22Rv1 (cell line): ENCODE measurements around the gene ADCY10.
"Not testable (repeated sequence)": the region's sequence is repeated elsewhere in the genome, so short reads cannot be mapped to it uniquely, and the experiment has no call there.

Experiments used
- H3K27ac ChIP-seq: fragments of 450-650 bp; 2 replicates; pipeline ENCODE4 v1.5.1; 2017
- CTCF ChIP-seq: fragments of 450-650 bp; IDR thresholded peaks from 2 replicates; pipeline ENCODE4 v1.5.1; 2017; ENCODE audit warnings: mild to moderate bottlenecking
- ZFX ChIP-seq: fragments of 450-650 bp; IDR thresholded peaks from 2 replicates; pipeline ENCODE4 v1.6.1; 2017; ENCODE audit warnings: antibody characterized with exemption, borderline replicate concordance

Gene ADCY10

GRCh38 chr1:167865193-167865592 is 48.7 kb downstream of the ADCY10 start:
- H3K27ac ChIP-seq, result not testable (repeated sequence)

GRCh38 chr1:167864392-167865032 is 49.4 kb downstream of the ADCY10 start:
- H3K27ac ChIP-seq, result no peak overlapping the region

GRCh38 chr1:167863921-167864279 is 50.0 kb downstream of the ADCY10 start:
- H3K27ac ChIP-seq, result no peak overlapping the region
- no peak for TF ChIP-seq CTCF

More at GRCh38 chr1:167864392-167865032, 49.4 kb downstream of the ADCY10 start:
- TF ChIP-seq CTCF (no peak), ZFX (no peak)

- not testable (repeated sequence) for H3K27ac ChIP-seq
Measured at GRCh38 chr1:167863191-167863920, 50.6 kb downstream of the ADCY10 start.

- TF ChIP-seq CTCF, result no peak
- TF ChIP-seq ZFX, result no peak
- no peak overlapping the region for H3K27ac ChIP-seq
Measured at GRCh38 chr1:167862432-167863076, 51.4 kb downstream of the ADCY10 start.

- no peak for TF ChIP-seq ZFX
- H3K27ac ChIP-seq, result no peak overlapping the region
Measured at GRCh38 chr1:167861664-167862381, 52.1 kb downstream of the ADCY10 start.

- TF ChIP-seq CTCF, result no peak
- TF ChIP-seq ZFX, result no peak
Measured at GRCh38 chr1:167860231-167860923, 53.6 kb downstream of the ADCY10 start.

GRCh38 chr1:167856711-167857418 is 57.1 kb downstream of the ADCY10 start:
- TF ChIP-seq CTCF (no peak), ZFX (no peak)
- H3K27ac ChIP-seq, result no peak overlapping the region

More at GRCh38 chr1:167860231-167860923, 53.6 kb downstream of the ADCY10 start:
- H3K27ac ChIP-seq, result no peak overlapping the region
